GM18511 (cell line): ENCODE data around the gene C5.

Experiments
- ATAC-seq: cut with Tn5 transposase; IDR thresholded peaks from one replicate; pipeline ENCODE4 v1.9.1; 2021; ENCODE audit warnings: mild to moderate bottlenecking, moderate library complexity; ENCODE audit not compliant: unreplicated experiment

Gene C5

DNA sequence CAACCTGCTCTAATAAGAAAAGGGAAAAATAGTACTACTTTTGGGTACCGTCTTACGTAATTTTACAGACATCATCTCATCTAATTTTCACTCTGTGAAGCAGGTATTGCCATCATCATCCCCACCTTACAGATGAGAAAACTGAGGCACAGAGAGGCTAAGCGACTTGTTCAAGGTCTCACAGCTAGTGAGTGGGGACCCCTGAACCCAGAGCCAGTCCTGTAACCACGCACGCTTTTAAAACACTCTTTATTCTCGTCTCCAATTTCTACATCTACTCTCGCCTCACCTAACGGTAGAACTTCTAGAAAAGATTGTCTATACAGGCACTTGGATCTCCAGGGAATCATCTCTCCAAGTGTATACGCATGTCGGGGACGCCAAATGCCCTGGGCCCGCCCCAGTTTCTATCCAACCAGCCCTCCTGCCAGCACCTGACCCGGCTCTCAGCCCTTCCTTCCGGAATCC is 122.0 kb downstream of the C5 start:
- peak; percentile 1 for ATAC-seq

DNA sequence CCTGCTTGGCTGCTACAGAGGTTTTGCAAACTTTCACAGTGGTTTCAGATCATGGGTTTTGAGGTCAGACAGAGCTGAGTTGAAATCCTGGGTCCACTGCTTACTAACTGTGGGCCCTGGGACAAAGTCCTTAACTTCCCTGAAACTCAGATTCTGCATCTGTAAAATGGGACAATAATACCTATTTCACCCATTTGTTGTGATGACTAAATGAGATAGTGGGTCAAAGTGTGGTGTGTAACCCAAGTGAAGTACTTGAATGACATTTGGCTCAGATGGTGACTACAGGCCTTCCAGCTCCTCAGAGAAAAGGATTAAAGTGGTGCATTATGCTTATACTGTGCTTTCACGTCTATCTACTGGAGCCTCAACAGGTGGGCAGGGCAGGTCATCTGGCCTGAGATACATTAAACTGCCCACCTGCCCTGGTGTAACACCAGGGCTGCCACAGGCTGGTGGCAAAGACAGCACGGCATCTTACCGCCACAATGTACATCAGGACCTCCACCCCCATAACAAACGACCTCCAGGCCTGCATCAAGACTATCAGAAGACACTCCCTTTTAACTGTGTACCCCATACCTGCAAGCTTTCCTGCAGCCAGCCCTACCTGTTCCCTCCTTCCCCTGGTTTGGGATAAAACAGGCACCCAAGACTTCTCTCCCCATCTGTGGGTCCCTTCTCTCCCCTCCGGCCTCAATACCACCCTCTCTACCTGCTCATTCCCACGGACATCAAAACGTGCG is 122.6 kb downstream of the C5 start:
- no peak for ATAC-seq

DNA sequence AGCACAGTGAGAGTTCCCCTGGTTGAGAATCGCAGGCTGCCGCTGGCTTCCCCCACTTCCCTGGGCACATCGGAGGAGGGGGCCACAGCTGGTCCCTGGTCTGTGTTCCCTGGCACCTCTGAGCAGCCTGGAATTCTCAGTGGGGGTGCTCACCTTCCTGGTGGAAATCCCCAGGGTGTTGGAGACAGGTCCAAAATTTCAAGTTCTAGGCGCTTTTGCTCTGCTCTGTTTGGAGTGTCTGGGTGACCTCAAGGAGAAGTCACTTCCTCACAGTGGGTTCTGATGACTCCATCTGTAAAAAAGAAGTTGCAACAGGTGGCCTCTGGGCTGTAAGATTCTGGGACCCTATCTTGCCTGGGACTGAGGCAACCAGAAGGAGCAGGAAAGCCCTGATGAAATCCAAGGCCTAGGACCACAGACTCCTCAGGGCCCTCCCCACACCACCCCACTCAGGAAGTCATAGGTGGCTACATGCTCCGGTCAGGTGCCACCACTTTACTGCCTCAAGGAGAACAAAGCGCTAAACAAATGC is 123.6 kb downstream of the C5 start, which contains the start of gene TRAF1:
Gene TRAF1 (minus strand): TSS at position 400 of the 532 bp plus-strand sequence. CDS start 721 bp downstream, outside the sequence.
- ATAC-seq: peak; percentile 27

DNA sequence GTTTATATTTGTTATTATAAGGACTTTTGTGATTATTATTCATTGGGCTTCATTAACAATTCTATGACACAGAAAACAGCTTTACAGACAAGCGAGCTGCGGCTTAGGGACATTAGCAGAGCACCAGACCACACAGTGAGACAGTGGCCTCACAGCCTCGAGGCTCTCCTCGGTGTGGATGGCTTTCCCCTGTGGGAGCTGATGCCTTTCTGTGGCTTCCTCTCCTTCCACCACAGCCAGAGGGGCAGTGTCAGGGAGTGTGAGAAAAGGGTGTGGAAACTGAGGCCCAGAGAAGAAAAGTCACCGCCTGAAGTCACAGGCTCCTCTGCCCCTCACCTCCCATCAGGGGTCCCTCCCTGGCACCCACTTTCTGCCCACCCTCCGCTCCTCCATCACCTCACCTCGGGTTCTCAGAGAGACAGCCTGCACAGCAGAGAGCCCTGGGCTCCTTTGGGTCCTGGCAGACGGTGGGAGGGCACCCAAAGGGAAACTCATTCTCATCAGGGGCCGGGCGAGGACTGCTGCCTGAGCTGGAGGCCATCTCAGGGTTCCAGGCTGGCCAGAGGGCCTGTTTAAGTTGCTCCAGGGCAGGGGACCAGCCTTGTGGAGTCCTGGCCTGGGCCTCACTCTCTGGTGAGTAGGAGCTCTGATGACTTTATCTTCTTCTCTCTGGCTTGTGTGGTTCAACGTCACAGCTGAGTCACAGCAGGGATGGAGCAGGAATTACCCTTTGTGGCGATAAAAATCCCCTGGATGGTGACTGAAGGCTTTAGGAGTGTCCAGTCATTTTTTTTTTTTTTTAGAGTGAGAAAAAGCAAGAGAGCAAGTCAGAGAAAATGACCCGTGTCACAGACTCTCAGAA is 124.3 kb downstream of the C5 start:
- ATAC-seq: peak; percentile 49

DNA sequence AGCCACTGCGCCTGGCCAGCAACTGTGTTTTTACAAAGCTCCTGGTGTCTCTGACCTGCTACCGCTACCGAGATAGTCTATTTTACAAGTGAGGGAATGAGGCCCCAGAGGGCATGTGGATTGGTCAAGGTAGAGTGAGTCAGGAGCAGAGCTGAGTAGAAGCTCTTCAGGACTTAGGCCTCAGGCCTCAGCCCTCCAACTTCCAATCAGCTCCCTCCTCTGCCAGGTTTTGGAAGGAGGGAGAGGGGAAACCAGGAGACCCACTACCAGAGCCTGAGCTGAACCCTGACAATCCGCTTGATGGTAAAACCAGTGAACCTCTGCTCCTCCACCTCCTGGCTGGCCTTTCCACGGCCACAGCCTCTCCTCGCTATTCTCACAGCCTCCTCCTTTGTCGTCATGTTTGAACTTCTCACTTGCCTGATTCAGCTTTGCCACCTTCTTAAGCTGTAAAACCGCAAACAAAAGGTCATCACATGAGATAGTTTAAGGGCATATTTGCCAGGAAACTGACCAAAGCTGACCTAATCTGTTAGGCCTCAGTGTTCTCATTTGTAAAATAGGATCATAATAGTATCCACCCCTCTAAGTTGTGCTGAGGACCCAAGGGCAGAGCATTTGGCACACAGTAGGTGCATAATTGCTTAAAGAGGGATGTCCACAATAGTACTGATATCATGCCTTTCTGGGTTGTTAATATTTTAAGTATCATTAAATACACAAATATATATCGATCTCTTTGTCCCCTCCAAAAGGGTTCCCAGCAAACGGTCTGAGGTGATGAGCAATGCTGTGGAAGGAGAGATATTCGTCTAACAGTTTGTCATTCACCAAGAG is 125.2 kb downstream of the C5 start:
- no peak for ATAC-seq

DNA sequence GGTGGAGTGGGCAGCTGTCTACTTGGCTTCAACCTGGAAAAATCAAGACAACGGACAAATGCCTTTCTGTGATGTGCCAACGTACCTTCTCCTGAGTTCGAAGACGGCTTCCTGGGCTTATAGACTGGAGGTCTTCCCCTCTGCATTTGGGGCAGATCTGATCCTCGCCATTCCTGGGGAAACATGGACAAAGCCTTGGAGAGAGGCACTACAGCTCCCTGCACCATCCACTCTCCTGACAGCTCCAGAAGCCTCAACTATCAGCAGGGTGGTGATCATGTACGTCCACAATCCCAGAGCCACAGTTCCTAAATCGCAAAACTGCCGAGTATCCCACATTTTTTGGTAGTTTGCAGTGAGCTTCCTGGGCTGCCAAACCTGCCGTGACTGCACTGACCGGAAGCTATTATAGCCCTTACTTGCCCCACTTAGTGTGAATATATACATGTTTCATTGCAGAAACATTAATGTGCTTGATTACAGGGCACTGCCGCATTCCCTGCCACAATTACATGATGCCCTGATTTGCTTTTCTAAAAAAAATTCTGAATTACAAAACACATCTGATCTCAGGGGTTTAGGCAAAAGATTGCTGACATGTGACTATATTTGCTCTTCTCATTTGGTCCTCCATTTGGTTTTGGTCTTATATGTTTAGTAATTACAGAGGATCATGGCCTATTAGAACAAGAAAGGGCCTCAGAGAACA is 126.3 kb downstream of the C5 start:
- no peak for ATAC-seq

DNA sequence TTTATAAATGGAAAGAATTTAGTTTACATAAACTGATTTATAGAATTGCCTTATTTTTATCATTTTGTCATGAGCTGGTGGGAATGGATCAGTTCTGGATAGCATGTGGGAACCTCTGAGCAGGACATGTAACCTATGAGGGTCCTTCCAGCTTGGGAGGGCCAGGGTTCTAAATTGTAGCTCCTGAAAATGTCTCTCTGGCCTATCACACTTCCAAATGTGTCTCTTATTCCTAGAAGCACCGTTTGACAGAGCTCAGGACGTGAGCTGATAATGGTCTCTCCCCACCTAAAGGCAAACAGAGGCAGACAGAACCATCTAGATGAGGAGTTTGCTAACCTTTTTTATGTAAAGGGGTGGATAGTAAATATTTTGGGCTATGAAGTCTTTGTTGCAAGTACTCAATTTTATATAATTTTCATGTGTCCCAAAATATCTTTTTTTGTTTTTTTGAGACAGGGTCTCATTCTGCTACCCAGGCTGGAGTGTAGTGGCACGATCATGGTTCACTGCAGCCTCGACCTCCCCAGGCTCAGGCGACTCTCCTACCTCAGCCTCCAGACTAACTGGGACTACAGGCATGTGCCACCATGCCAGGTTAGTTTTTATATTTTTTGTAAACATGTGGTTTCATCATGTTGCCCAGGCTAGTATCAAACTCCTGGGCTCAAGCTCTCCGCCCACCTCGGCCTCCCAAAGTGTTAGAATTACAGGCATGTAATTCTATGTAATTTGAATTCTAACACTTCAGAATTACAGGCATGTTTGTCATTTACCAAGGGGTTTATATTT is 127.5 kb downstream of the C5 start:
- no peak for ATAC-seq

DNA sequence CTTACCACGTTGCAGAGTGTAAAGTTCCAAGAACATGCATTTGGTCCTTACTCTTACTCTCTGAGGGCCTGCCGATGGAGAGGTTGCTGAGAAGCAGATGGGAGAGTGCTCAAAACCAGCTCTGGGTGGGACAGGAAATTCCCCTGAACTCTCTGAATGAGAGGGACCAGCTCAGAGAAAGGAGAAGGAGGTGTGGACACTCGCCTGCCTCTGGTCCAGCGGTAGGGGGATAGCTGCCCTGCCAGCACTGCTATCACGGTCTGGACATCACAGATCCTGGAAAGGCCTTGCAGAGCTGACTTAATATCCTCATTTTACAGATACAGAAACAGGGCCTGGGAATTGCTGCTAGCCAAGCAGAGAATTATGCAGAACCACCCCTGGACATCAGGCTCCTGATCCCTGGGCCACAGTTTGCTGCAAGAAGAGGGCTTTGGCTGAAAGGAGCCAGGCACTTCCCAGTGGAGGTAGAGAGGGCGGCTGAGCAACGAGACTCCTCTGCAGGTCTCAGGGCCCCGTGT is 128.4 kb downstream of the C5 start:
- ATAC-seq: no peak

DNA sequence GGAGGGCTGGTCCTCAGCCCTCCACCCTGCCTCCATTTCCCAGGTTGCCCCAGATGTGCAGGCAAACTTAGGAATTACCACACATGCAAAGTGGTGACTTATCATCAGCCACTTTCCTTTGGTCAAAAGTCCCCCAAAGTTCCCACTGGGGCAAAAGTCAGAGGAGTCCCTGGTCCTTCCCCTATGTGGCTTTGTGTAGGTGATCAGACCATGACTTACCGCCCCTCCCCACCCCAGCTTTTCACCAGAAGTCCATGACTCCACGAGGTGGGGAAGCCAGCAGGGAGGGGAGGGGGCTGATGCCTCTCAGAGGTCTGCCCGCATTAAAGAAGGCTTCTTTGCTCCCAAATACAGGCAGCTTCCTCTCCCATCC is 129.3 kb downstream of the C5 start:
- no peak for ATAC-seq

DNA sequence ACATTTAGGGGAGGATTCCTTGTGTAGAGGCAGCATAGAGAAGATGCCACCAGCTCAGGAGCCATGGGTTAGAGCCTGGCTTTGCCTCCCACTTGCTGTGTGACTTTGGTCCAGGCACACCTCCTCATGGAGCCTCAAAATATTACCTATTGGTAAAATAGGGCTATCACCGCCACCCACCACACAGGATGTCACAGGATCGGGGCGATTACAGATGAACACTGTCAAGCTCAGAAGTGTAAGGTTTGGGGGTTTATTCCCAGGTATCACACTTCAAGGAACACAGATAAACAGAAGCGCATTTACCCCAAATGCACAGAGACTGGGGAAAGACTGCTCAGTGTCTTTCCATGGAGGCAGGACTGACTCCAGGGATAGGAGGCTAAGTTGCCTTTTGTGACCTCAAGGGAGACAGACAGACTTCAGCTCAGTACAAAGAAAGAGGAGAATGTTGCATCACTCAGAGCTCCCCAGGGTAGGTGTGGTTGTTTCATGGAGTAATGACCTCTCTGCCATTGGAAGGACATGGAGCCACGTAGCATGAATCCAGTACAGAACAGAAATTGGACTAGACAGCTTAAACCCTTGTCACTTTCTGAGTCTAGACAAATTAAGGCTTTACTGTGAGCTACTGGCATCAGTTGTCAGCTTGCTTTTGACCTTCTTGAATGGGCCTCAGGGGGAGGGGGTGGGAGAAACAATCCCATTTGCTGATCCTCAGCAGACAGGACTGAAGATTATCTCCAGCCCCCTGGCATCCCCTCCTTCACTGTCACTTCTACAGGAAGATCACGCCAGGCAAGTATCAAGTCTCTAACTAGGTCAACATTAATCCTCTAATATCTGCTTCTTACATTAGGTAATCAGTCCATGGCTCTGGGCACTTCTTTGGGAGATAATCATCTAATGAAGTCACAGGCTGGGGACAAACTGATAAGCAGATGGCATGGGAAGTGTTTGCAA is 130.0 kb downstream of the C5 start:
- no peak for ATAC-seq

DNA sequence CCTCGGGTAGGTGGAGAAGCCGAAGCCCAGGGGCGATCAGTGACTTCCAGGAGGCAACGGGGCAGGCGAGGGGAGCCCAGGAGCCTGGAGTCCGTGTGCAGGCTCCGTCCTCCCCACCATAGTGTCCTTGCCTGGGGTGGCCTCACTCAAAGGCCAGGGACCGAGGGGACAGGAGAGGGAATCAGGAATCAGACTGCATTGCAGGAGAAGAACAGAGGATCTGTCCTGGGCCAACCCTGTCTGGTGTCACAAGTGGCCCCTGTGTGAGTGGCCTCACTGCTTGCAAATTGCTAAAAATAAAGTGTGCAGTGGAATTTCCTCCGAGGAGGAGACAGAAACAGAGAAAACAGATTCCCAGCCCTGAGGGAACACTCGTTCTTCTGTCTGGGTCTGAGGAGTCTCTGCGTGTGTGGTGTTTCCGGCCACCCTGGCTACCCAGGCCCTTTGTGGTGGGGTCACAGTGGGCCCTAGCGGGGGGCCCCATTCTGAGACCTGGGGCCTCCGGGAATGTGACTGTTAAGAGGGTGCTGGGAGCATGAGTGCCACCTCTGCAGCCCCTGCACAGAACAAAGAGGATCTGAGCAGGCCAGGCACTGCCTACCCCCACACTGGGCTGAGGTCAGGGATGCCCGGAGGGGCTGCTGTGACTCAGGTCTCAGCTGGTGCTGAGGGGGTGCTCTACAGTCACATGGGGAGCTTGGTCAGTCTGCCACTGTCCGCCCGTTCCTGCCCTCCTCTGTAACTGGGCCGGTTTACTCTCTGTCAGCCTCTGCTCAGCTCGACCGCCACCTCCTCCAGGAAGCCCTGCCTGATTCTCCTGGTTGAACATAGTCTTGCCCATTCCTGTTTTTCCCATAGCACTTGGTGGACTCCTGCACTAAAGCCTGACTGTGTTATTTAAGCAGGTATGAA is 130.9 kb downstream of the C5 start:
- no peak for ATAC-seq

DNA sequence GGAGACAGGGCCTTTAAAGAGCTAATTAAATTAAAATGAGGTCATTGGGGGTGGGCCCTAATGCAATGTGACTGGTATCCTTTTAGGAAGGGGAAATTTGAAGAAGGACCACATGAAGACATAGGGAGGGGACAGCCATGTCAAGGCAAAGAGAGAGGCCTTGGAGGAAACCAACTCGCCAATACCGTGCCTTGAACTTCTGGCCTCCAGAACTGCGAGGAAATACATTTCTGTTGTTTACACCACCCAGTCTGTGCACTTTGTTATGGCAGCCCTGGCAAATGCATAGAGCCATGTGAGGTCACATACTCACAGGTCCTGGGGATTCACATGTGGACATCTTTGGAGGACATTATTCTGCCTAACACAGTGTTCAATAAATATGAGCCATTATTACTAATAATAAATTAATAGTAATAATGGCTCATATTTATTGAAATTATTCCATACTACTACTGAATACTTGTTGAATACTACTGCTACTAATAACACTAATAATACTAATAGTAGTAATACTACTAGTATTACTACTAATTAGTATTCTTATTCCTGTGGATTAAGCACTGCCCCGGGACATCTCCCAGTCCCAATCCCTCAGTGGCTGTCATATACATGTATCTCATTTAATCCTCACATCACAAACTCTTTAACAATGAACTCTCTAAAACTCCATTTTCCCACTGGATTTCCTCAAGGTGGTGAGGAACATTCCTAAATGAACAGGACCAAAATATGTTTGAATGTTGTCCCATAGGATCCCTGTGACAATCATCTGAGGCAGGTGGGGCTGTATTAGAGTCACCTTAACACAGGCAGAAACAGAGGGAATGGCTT is 131.9 kb downstream of the C5 start:
- no peak for ATAC-seq

DNA sequence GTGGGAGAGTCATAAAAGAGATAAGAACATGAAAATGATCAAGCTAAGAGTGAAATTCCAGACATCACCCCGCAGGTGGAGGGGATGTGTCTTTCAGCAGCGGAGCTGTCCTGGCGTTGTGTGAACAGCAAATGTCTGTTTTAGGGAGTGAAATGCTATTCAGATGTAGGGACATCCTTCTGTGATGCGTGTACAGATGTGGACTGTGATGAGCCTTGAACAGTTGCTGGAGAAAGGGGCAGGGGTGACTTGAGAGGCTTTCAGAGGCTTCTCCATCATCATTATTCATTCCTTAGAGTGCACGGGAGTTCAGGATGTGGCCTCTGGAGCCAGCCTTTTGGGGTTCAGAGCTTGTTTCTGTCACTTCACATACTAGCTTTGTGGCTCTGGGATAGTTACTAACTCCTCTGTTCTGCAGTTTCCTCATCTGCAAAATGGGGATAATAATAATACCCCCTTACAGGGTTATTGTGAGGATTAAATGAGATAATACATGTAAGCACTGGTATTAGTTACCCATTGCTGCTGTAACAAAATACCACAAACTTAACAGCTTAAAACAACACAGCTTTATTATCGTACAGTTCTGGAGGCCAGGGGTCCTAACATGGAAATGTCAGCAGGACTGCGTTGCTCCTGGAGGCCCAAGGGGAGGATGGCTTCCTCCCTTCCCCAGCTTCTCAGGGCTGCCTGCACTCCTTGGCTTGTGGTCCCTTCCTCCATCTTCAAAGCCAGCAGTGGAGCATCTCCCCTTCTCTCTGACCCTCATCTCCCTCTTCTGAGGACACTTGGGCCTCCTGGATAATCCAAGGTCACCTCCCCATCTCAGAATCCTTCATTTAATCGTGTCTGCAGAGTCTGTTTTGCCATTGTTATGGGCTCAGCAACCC is 132.8 kb downstream of the C5 start:
- no peak for ATAC-seq

DNA sequence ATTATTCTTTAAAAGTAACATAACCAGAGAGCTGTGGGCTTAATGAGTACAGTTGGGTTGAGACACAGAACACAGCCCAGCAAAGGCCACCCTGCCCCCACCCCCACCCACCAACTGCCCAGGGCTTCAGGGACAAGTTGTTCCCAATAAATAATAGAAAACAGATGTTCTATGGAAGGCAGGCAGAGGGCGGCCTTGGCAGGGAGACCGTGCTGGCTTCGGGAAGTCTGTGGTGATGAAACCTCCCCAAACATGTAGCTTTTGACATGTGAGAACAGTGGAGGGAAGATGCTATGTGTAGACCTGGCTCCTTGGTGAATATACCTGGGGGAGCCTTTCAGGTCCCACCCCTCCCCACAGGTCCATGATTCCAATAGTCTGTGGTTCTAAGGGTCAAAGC is 133.5 kb downstream of the C5 start:
- no peak for ATAC-seq

DNA sequence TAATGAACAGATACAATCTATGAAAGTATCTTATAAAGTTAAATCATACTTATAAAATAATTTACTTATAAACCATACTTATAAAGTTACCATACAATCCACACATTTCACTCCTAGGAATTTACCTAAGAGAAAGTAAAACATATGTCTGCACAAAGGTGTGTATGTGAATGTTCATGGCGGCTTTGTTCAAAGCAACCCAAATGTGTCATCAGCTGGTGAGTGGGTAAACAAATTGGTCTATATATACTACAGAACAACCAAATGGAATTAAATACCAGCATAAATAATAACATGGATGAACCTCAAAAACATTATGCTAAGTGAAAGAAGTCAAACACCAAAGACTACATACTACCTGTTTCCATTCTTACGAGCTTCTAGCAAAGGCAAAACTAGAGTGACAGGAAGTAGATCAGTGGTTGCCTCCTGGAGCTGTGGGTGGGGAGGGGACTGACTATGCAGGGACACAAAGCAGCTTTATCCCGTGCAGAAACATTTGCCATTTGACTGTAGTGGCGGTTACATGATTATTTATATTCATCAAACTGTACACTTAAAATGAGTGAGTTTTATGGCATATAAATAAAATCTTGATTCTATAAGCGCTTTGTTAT is 134.1 kb downstream of the C5 start:
- no peak for ATAC-seq
